BLaER1 (cell line): ENCODE data around the gene NOPCHAP1.
"Not testable (repeated sequence)": the region's sequence is repeated elsewhere in the genome, so short reads cannot be mapped to it uniquely, and the experiment has no call there.

Source experiments
- H3K27ac ChIP-seq: shearing (Covaris generic); formaldehyde crosslinking; 2 replicates; pipeline ENCODE4 v1.8.1; 2022
- H3K27me3 ChIP-seq: shearing (Covaris generic); formaldehyde crosslinking; 2 replicates; pipeline ENCODE4 v1.8.1; 2022
- H3K36me3 ChIP-seq: shearing (Covaris generic); formaldehyde crosslinking; 2 replicates; pipeline ENCODE4 v1.8.1; 2022
- H3K4me1 ChIP-seq: shearing (Covaris generic); formaldehyde crosslinking; 2 replicates; pipeline ENCODE4 v1.8.1; 2022
- H3K4me2 ChIP-seq: shearing (Covaris generic); formaldehyde crosslinking; 2 replicates; pipeline ENCODE4 v1.8.1; 2022
- H3K4me3 ChIP-seq: shearing (Covaris generic); formaldehyde crosslinking; 2 replicates; pipeline ENCODE4 v1.8.1; 2022
- H3K9ac ChIP-seq: shearing (Covaris generic); formaldehyde crosslinking; 2 replicates; pipeline ENCODE4 v1.8.1; 2022
- H3K9me3 ChIP-seq: shearing (Covaris generic); formaldehyde crosslinking; 2 replicates; pipeline ENCODE4 v1.8.1; 2022
- H4K20me1 ChIP-seq: shearing (Covaris generic); formaldehyde crosslinking; 2 replicates; pipeline ENCODE4 v1.8.1; 2022
- Cebpa-rat ChIP-seq: shearing (Covaris generic); IDR thresholded peaks from 2 replicates; pipeline ENCODE4 v1.8.1; 2022

The NOPCHAP1 gene, protein sequence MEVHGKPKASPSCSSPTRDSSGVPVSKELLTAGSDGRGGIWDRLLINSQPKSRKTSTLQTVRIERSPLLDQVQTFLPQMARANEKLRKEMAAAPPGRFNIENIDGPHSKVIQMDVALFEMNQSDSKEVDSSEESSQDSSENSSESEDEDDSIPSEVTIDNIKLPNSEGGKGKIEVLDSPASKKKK

GRCh38 chr12:104986022-104986941 lies at the start of gene NOPCHAP1:
Gene NOPCHAP1, plus strand, starts transcription at chr12:104986316. Its CDS starts 37 bp downstream, at chr12:104986353.
- no peak for TF ChIP-seq Cebpa-rat
- Histone ChIP-seq H3K9me3 (no peaks in the 10 kb centered on the region; the same call in 1 of the 2 replicates), H3K27me3 (no peaks in the 10 kb centered on the region), H3K4me3 (peak within 1 kb of the TSS; percentile 84), H3K9ac (peak within 1 kb of the TSS; percentile 83), H3K4me2 (peak within 1 kb of the TSS; percentile 92), H3K36me3 (peaks cover 26% of the 10 kb centered on the region), H3K27ac (peak within 1 kb of the TSS; percentile 65), H4K20me1 (no peaks in the 10 kb centered on the region), H3K4me1 (peaks cover 23% of the 10 kb centered on the region)

GRCh38 chr12:104938371-104938770 lies 47.7 kb upstream of the NOPCHAP1 start:
- H3K27me3 ChIP-seq = no peaks in the 10 kb centered on the region
- H3K36me3 ChIP-seq = no peaks in the 10 kb centered on the region
- H3K9me3 ChIP-seq = peaks cover 4% of the 10 kb centered on the region
- H4K20me1 ChIP-seq = no peaks in the 10 kb centered on the region
- no peak overlapping the region for H3K4me2 ChIP-seq
- no peak overlapping the region for H3K27ac ChIP-seq
- no peaks in the 10 kb centered on the region for H3K4me1 ChIP-seq
- no peak for TF ChIP-seq Cebpa-rat
- H3K4me3 ChIP-seq = no peak overlapping the region
- no peak overlapping the region for H3K9ac ChIP-seq

- Histone ChIP-seq H3K27ac (no peak overlapping the region), H3K4me3 (no peak overlapping the region), H3K4me1 (no peaks in the 10 kb centered on the region), H3K9ac (no peak overlapping the region), H3K36me3 (no peaks in the 10 kb centered on the region), H3K27me3 (no peaks in the 10 kb centered on the region), H3K4me2 (no peak overlapping the region), H3K9me3 (peaks cover 11% of the 10 kb centered on the region), H4K20me1 (no peaks in the 10 kb centered on the region)
- TF ChIP-seq Cebpa-rat = no peak
Measured at GRCh38 chr12:104939089-104939488, 47.0 kb upstream of the NOPCHAP1 start.

DNA sequence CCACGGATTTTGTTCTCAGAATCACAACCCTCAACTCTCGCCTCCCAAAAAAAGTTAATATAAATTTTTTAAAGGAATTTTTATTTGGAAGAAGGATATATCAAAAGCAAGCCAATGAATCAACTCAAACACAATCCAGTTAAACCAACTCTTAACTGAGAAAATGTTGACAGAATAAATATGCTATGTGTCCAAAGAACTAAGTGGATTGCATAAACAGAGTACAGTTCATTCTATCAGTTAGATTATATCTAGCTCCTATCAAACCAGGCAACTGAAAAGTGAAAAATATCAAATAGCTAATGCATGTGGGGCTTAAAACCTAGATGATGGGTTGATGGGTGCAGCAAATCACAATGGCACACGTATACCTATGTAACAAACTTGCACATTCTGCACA lies 44.7 kb upstream of the NOPCHAP1 start:
- H3K4me1 ChIP-seq = no peaks in the 10 kb centered on the region
- H3K27me3 ChIP-seq = no peaks in the 10 kb centered on the region
- no peak overlapping the region for H3K27ac ChIP-seq
- TF ChIP-seq Cebpa-rat = no peak
- H3K36me3 ChIP-seq = no peaks in the 10 kb centered on the region
- no peaks in the 10 kb centered on the region for H4K20me1 ChIP-seq
- no peak overlapping the region for H3K9ac ChIP-seq
- no peak overlapping the region for H3K4me3 ChIP-seq
- H3K4me2 ChIP-seq = no peak overlapping the region
- H3K9me3 ChIP-seq = peaks cover 15% of the 10 kb centered on the region

- Histone ChIP-seq H4K20me1 (no peaks in the 10 kb centered on the region), H3K9me3 (peaks cover 15% of the 10 kb centered on the region), H3K36me3 (no peaks in the 10 kb centered on the region), H3K27me3 (no peaks in the 10 kb centered on the region), H3K4me1 (no peaks in the 10 kb centered on the region), H3K4me2 (no peak overlapping the region), H3K4me3 (no peak overlapping the region), H3K9ac (no peak overlapping the region), H3K27ac (no peak overlapping the region)
- no peak for TF ChIP-seq Cebpa-rat
Measured at GRCh38 chr12:104942075-104942474, 44.0 kb upstream of the NOPCHAP1 start.

GRCh38 chr12:104943401-104943800 lies 42.7 kb upstream of the NOPCHAP1 start:
- H3K9me3 ChIP-seq = peaks cover 15% of the 10 kb centered on the region
- H3K36me3 ChIP-seq, H3K4me3 ChIP-seq, H3K4me2 ChIP-seq, H4K20me1 ChIP-seq, H3K27ac ChIP-seq, H3K4me1 ChIP-seq, H3K9ac ChIP-seq, H3K27me3 ChIP-seq: not testable (repeated sequence)

DNA sequence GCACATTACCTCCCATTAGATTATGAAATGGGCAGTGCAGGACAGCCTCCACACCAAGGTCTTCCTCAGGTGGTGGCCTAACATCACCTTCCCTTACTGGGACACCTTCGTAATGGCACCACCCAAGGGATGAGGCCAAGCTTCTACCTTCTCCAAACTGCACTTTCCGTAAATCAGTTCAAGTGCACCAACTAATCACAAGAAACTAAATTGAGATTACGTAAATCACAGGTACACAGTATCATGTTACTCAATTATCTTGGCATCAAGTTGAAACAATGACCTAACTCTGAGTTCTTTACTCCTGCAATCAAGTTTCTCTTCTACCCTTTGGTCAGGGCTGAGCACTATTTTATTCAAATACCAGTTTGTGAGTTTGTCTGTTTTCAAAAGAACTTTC lies 41.9 kb upstream of the NOPCHAP1 start:
- Histone ChIP-seq H3K4me3 (no peak overlapping the region), H3K4me2 (no peak overlapping the region), H3K27ac (no peak overlapping the region), H3K27me3 (no peaks in the 10 kb centered on the region), H3K9me3 (peaks cover 15% of the 10 kb centered on the region), H3K4me1 (no peaks in the 10 kb centered on the region), H3K9ac (no peak overlapping the region), H4K20me1 (no peaks in the 10 kb centered on the region), H3K36me3 (no peaks in the 10 kb centered on the region)
- no peak for TF ChIP-seq Cebpa-rat

DNA sequence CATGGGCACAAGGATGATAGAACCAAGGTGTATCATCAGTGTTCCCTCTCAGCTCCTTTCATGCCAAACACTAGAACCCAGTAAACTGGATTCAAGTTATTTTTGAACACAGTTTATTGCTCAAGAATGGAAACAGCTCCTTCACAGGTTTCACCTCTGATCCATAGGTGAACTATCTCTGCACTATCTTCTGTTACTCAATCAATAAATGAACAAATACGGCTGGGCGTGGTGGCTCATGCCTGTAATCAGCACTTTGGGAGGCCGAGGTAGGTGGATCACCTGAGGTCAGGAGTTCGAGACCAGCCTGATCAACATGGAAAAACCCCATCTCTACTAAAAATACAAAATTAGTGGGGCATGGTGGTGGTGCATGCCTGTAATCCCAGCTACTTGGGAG lies 37.4 kb upstream of the NOPCHAP1 start:
- H3K4me2 ChIP-seq, H3K27me3 ChIP-seq, H3K27ac ChIP-seq, H3K9ac ChIP-seq, H3K4me1 ChIP-seq, H3K36me3 ChIP-seq, H3K4me3 ChIP-seq, H3K9me3 ChIP-seq, H4K20me1 ChIP-seq: not testable (repeated sequence)

DNA sequence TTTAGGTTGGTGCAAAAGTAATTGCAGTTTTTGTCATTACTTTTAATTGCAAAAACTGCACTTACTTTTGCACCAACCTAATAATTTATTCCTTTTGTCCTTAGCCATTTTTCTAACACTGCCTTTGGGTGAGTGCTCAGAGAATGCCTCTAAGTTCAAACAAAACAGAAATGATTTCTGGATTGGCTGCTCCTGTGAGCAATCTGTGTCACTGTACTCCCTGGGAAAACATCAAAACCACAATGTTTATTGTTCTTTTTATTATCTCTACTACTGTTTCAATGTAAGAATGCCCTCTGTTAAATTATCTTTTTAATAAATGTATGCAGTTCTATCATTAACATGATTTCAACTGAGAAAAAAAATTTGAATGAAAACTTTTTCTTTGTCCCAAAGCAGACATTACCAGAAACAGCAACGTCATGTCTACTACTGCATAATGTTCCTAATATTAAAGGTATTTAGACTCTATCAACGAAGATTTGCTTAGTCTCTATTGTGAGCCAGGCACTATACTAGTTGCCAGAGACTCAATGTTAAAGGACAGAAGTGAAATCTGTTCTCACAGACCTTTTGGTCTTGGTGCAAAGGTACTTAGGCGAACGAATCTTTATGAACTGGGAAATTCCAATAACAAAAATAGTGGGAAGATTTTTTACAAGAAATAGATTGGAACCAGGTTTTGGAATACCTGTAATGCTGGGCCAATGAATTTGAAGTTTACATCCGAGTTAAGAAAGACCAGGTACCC lies 34.2 kb upstream of the NOPCHAP1 start:
- Histone ChIP-seq H3K4me3 (no peak overlapping the region), H3K9ac (no peak overlapping the region), H3K4me1 (no peaks in the 10 kb centered on the region), H3K27me3 (peaks cover 7% of the 10 kb centered on the region), H3K27ac (no peak overlapping the region), H3K36me3 (no peaks in the 10 kb centered on the region), H3K9me3 (no peaks in the 10 kb centered on the region), H4K20me1 (no peaks in the 10 kb centered on the region), H3K4me2 (no peak overlapping the region)
- TF ChIP-seq Cebpa-rat = no peak

GRCh38 chr12:104952816-104953215 lies 33.3 kb upstream of the NOPCHAP1 start:
- Histone ChIP-seq H3K4me1 (peaks cover 6% of the 10 kb centered on the region; the same call in 1 of the 2 replicates), H3K36me3 (no peaks in the 10 kb centered on the region), H3K27ac (no peak overlapping the region), H3K9ac (no peak overlapping the region), H3K4me2 (no peak overlapping the region), H4K20me1 (no peaks in the 10 kb centered on the region), H3K27me3 (peaks cover 16% of the 10 kb centered on the region), H3K9me3 (no peaks in the 10 kb centered on the region), H3K4me3 (no peak overlapping the region)
- TF ChIP-seq Cebpa-rat = no peak
